ENCODE data around the gene TMED10.

Gene TMED10

DNA sequence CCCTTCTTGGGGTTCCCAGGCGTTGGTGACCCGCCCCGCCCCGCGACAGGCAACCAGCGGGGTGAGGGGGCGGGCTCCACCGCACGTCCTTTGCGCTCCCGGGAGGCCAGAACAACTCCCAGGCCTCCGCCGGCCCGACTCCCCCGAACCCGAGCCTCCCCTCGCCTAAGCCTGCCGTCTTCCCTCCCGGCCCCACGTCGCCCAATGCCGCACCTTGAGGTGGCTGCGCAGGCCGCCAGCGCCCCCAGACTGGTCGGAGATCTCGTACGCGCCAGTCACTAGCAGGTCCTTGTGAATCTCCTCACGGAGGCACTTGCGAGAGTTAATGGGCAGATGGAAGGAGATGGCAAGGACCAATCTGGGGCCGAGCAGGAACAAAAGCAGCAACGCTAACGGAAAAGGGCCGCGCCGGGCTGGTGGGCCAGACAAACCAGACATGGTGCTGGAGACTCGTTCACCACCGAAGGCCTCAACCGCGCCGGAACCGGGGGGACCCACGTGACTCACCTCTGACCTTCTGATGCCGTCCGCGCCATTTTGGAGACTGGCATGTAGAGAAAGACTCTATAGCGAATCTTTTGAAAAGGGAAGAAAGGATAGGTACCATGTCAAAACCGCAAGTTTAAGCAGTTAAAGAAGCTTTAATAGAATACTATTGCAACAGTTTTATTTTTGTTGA, at the start of gene TMED10:
Gene TMED10, minus strand, starts transcription at position 471 of the 679 bp plus-strand sequence. Its CDS starts 33 bp downstream, at position 438.
- FAIRE-seq: no peak

GRCh38 chr14:75224561-75224960, 48.1 kb upstream of the TMED10 start:
- no peak for FAIRE-seq

DNA sequence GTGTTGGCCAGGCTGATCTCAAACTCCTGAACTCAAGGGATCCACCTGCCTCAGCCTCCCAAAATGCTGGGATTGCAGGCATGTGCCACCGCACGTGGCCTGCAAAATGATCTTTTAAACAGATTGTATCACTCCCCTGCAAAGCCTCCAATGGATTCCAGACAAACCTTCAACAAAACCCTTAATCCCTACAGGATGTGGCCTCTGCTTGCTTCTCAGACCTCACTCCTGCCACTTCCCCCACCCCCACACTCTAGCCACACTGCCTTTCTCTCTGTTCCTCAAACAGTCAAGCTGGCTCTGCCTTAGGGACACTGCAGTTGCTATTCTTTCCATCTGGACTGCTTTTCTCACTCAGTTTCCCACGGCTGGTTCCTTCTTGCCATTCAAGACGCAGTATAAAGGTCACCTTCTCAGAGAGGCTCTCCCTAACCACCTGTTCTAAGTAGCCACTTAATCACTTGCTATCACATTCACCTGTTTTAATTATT, 47.3 kb upstream of the TMED10 start:
- FAIRE-seq: no peak

- FAIRE-seq: no peak
Observed at GRCh38 chr14:75222208-75222701, 45.8 kb upstream of the TMED10 start.

- no peak for FAIRE-seq
Observed at GRCh38 chr14:75221797-75222196, 45.4 kb upstream of the TMED10 start.

DNA sequence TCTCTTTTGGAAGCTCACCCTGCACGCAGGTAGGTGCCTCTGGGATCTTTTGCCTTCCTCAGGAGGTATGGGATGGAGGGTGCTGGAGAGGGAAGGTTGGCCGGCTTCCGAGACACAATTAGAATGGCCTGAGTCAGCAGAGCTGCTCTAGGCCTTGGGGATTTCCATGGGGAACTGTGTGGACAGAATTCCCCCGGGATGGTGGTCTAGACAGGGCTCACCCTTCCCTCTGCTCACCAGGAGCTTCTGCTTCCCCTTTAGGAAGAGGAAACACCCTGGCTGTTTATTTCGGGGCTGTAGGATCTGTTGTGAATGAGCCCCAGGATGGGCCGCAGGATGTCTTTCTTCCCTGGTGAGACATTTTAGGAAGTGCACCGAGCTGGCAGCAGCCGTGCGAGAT, 43.7 kb upstream of the TMED10 start:
- no peak for FAIRE-seq

- no peak for FAIRE-seq
Observed at GRCh38 chr14:75217508-75218206, 41.2 kb upstream of the TMED10 start.

DNA sequence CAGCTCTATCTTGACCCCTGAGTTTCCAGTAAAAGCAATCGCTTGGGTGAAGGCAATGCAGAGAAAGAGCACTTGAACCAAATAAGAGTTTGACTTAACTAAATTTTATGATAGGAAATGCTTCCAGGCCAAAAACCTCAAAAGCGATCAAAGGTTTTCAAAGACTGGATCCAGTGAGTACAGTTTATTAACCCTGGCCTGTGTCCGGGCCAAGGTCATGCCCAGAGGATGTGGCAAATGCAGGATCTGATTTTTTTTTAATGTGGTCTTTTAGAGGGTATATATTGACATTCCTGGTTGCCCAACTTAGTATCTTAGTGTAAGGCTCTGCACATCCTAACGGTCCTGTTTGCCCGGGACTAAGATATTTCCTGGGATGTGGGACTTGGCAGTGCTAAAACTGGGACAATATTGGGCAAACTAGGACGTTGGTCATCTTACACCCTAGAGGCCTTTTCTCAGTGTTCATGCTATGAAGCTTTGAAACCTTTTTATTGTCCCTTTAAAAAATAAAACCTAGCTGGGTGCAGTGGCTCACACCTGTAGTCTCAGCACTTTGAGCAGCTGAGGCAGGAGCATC, 40.1 kb upstream of the TMED10 start:
- no peak for FAIRE-seq

DNA sequence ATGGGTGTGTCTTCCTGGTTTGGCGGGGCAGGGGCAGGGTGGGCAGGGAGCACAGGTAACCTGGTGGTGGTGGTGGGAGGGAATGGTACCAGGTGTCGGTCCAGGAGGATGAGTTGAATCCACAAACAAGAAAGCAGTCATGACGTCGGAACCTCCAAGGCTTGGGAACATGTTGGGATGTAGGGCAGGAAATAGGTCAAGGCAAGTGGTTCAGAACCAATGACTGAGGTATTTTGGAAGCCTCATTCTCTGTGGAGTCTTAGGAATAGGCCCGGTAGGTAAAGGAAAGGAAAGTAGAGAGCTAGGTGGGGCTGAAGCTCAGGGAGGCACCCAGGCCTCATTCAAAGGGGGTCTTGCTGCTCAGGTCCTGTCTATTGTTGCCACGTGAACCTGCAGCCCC, 39.1 kb upstream of the TMED10 start:
- no peak for FAIRE-seq

DNA sequence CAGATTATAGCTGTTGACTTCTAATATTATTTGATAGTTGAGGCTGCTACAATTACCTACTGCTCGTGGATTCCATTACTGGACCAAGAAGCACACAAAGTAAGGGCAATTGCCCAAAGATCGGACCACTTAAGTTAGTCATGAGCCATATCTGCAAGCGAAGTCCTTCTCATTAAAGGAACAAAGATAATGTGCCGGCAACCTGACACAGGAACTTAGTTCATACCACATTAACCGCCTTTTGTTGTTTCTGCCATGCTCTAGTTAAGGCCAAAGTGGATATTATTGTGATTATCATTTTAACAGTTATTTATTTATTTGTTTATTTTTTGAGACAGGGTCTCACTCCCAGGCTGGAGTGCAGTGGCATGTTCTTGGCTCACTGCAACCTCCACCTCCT, 38.1 kb upstream of the TMED10 start:
- FAIRE-seq: no peak

GRCh38 chr14:75213172-75213571, 36.8 kb upstream of the TMED10 start:
- no peak for FAIRE-seq

- no peak for FAIRE-seq
Observed at GRCh38 chr14:75208843-75209242, 32.4 kb upstream of the TMED10 start.

- FAIRE-seq: no peak
Observed at GRCh38 chr14:75206190-75206589, 29.8 kb upstream of the TMED10 start.

DNA sequence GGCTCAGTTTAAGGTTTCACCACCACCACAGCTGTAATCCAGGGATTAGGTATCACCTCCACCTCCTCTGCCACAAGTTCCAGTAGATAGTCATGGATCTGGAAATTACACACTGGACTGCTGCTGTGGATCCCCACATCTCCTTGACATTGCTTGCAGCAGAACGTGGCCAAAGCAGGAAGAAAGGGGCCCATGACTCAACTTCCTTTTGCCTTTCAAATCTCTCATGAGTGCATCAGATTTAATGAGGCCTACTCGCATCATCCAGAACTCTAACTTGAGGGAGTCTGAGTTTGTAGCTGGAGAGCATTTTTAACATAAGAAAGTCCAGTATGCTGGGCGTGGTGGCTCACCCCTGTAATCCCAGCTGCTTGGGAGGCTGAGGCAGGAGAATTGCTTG, 29.2 kb upstream of the TMED10 start:
- FAIRE-seq: no peak

DNA sequence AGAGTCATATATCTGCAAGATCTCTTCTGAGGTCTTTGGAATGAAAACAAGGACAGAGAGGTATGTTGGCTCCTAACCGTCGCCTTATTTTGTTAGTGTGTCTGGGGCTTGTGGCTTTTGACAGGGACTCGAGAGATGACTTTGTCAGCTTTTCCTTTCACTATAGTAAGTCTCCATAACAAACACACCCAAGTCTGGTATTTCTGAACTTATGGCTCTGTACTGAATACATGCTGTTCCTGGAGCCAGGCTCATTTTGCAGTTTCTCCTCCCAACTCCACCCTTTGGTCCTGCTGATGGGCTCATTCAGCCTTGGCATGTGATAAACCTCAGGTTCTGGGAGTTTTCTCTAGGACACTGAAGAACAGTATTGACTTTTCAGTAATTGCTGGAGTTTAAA, 27.7 kb upstream of the TMED10 start:
- FAIRE-seq: no peak

GRCh38 chr14:75202657-75203056, 26.2 kb upstream of the TMED10 start:
- no peak for FAIRE-seq

- no peak for FAIRE-seq
Observed at GRCh38 chr14:75201087-75201486, 24.7 kb upstream of the TMED10 start.

GRCh38 chr14:75200451-75200850, 24.0 kb upstream of the TMED10 start:
- FAIRE-seq: peak; percentile 91

- FAIRE-seq: no peak
Observed at GRCh38 chr14:75198291-75198933, 22.0 kb upstream of the TMED10 start.

GRCh38 chr14:75197338-75197737, 20.9 kb upstream of the TMED10 start:
- FAIRE-seq: no peak

GRCh38 chr14:75196468-75196867, 20.1 kb upstream of the TMED10 start:
- FAIRE-seq: no peak

DNA sequence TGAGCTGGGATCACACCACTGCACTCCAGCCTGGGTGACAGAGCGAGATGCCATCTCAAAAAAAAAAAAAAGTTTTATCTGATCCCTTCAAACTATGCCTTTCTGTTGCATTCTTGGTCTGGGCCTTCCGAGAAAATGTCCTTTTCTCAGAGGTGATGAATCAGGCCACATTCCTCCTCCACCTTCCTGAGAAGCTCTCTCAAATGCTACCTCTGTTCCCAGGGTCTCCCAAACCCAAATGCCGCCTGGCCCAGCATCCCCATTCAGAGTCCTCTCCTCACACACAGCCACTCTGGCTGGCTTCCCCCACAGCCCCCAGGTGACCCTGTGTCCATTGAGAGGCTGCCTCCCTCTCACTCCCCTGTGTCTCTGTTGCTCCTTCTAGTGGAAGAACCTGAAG, 19.7 kb upstream of the TMED10 start:
- FAIRE-seq: no peak

- FAIRE-seq: no peak
Observed at GRCh38 chr14:75191100-75191499, 14.7 kb upstream of the TMED10 start.
